IPS DF 19.7 (cell line): ENCODE results near the gene ACOT6.
"Not testable (repeated sequence)": the region's sequence is repeated elsewhere in the genome, so short reads cannot be mapped to it uniquely, and the experiment has no call there.

ENCODE experiments used
- DNase-seq: peaks from one replicate; pipeline ENCODE4 v3.0.0-alpha.2; 2013; ENCODE audit warnings: low read depth, low spot score

ACOT6 gene

GRCh38 chr14:73599499-73599898 lies 12.8 kb upstream of the ACOT6 start:
- no peak for DNase-seq

GRCh38 chr14:73602994-73603393 lies 9.3 kb upstream of the ACOT6 start:
- no peak for DNase-seq

GRCh38 chr14:73606271-73606670 lies 6.0 kb upstream of the ACOT6 start:
- no peak for DNase-seq

GRCh38 chr14:73607241-73607640 lies 5.1 kb upstream of the ACOT6 start:
- DNase-seq = no peak

- DNase-seq = no peak
These were observed 1.6 kb upstream of the ACOT6 start for GRCh38 chr14:73610687-73611086.

GRCh38 chr14:73613046-73613383 lies 698 bp downstream of the ACOT6 start:
- no peak for DNase-seq

GRCh38 chr14:73613419-73613963 lies 1.2 kb downstream of the ACOT6 start:
- DNase-seq = no peak

GRCh38 chr14:73616831-73617230 lies 4.5 kb downstream of the ACOT6 start:
- DNase-seq = no peak

- no peak for DNase-seq
These were observed 7.2 kb downstream of the ACOT6 start for GRCh38 chr14:73619524-73619923.

GRCh38 chr14:73620268-73620667 lies 8.0 kb downstream of the ACOT6 start:
- DNase-seq = no peak

GRCh38 chr14:73623504-73624054 lies 11.3 kb downstream of the ACOT6 start:
- no peak for DNase-seq

- DNase-seq = no peak
These were observed 13.4 kb downstream of the ACOT6 start for GRCh38 chr14:73625706-73626105.

GRCh38 chr14:73627151-73627558 lies 14.8 kb downstream of the ACOT6 start:
- DNase-seq = no peak

GRCh38 chr14:73630009-73630780 lies 17.9 kb downstream of the ACOT6 start:
- DNase-seq = no peak

- no peak for DNase-seq
These were observed 21.0 kb downstream of the ACOT6 start for GRCh38 chr14:73633116-73634010.

- no peak for DNase-seq
These were observed 21.9 kb downstream of the ACOT6 start for GRCh38 chr14:73634011-73634833.

- not testable (repeated sequence) for DNase-seq
These were observed 24.0 kb downstream of the ACOT6 start for GRCh38 chr14:73636355-73636754.

GRCh38 chr14:73637830-73638229 lies 25.5 kb downstream of the ACOT6 start:
- DNase-seq = no peak

- no peak for DNase-seq
These were observed 28.6 kb downstream of the ACOT6 start for GRCh38 chr14:73640796-73641365.

GRCh38 chr14:73644531-73645247 lies 32.4 kb downstream of the ACOT6 start, which contains the start of gene DNAL1:
Gene DNAL1, plus strand, starts transcription at chr14:73644986. Its CDS starts 54 bp downstream, at chr14:73645040.
- DNase-seq = peak; percentile 78
